Measurements from ENCODE around the gene PADI4.
"Not testable (repeated sequence)": the region's sequence is repeated elsewhere in the genome, so short reads cannot be mapped to it uniquely, and the experiment has no call there.

Gene PADI4

GRCh38 chr1:17404820-17405219 is 96.8 kb downstream of the PADI4 start:
- DNase-seq (ENCODE audit: insufficient read length) (no peak), FAIRE-seq (no peak)
- TF ChIP-seq TAF1 (IDR thresholded peaks at IDR 0.05; ENCODE audit: borderline replicate concordance, low read depth, low read length) (no peak), POLR2A (IDR thresholded peaks at IDR 0.05; ENCODE audit: low read depth, low read length) (no peak), POLR2AphosphoS5 (IDR thresholded peaks at IDR 0.05; ENCODE audit: low read depth, low read length) (no peak)

DNA sequence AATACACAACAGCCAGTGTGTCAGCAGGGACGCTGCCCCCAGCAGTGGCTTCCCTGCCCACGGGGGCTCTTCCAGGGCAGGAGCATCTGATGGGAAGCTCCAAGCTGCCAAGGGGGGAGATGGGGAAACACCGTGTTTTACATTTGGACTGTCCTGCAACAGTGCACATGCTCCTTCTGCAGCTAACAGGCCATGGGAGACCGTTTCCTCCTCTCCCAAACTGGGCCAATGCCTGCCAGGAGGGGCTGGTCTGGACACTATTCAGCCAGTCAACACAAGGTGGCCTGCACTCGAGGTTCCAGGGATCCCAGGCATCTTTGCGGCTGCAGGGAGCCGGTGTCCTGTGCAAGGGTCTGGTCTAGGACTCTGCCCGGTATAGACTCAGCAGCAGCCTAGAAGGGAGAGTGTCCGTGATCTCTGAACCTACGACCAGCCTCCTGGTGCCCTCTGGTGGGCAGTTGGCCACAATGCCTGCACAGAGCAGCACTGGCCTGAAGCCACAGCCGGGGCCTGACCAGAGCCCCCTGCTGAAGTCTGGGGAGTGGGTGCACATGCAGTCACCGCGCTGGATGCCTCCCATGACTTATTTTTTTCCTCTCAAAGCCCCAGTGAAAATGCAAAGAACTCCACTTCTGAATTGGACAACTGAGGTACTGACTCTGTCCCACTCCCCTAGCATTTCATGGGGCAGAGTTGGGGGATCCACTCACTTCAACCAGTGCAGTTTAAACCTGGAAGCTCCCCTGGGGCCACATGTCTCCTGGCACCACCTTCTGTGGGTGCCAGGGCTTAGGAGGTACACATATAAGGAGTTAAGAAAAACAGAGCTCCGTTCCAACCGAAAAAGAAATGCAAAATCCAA is 98.1 kb downstream of the PADI4 start:
- FAIRE-seq: no peak
- peak; percentile 83 for DNase-seq (ENCODE audit: insufficient read length)
- TF ChIP-seq TAF1 (IDR thresholded peaks at IDR 0.05; ENCODE audit: borderline replicate concordance, low read depth, low read length) (no peak), POLR2A (IDR thresholded peaks at IDR 0.05; ENCODE audit: low read depth, low read length) (peak; percentile 68), POLR2AphosphoS5 (IDR thresholded peaks at IDR 0.05; ENCODE audit: low read depth, low read length) (peak; percentile 88)

GRCh38 chr1:17406760-17407475 is 98.9 kb downstream of the PADI4 start:
- DNase-seq (ENCODE audit: insufficient read length); FAIRE-seq: not testable (repeated sequence)

DNA sequence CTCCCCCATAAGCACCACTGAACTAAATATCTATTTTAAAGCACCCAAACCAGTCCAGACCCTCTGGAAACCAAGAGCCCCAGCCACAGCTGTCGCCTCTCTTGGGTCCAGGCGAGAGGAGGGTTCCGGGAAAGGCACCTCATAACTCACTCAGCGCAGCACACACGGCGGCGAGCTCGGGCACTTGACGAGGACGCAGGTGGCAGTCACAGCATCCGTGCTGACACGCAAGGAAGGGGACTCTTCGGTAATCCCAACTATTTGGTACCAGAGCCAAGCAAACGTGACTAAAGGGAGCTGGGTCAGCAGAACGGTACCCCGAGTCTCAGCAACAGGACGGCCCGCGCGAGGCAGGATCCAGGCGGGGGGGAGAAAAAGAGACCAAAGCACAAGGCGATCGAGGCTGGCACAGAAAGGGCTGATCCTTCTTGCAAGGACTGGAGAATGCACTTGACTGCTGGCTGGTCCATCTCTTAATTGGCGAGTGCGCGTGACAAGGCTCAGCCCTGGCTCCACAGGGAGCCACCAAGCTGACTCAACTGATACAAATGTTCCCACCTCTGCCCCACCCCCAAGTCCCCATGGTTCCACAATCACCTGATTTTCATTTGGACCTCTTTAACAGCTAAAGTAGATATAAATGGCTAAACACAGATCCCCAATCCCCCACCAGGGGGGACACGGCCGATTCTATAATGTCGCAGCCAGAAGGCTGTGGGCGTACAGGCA is 100.0 kb downstream of the PADI4 start:
- not testable (repeated sequence) for FAIRE-seq; DNase-seq (ENCODE audit: insufficient read length)
- TF ChIP-seq POLR2AphosphoS5 (IDR thresholded peaks at IDR 0.05; ENCODE audit: low read depth, low read length): 0 out of 2 replicates have a peak, but pooled peaks have one; percentile 32

DNA sequence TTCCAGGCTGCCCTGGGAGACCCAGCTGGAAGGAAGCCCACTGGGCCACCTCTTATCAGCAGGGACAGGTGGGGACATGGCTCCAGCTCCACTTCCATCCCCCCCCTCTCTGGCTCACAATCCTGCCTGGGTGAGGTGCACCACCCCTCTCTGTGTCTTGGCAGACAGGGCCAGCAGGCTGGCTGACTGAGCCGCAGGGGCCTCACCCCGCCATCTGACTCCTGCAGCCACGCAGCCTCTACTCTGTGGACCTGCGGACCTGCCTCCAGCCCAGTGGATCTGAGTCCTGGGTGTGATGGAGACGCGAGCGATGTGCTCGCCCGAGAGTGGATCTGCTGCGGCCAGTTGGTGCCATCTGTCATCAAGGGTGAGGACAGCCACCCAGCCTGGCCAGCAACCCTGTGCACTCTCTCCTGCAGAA is 101.4 kb downstream of the PADI4 start:
- no peak; the same call in 1 of the 2 replicates for TF ChIP-seq POLR2A (IDR thresholded peaks at IDR 0.05; ENCODE audit: low read depth, low read length)
- TF ChIP-seq POLR2AphosphoS5 (IDR thresholded peaks at IDR 0.05; ENCODE audit: low read depth, low read length): 0 out of 2 replicates have a peak, but pooled peaks have one; percentile 21
- DNase-seq (ENCODE audit: insufficient read length) (no peak), FAIRE-seq (no peak)

- no peak for FAIRE-seq
- TF ChIP-seq POLR2AphosphoS5 (IDR thresholded peaks at IDR 0.05; ENCODE audit: low read depth, low read length): no peak
- TF ChIP-seq TAF1 (IDR thresholded peaks at IDR 0.05; ENCODE audit: borderline replicate concordance, low read depth, low read length): no peak
- TF ChIP-seq POLR2A (IDR thresholded peaks at IDR 0.05; ENCODE audit: low read depth, low read length): no peak
- no peak for DNase-seq (ENCODE audit: insufficient read length)
These were observed 104.3 kb downstream of the PADI4 start for GRCh38 chr1:17412093-17412870.
